ENCODE data around the gene HOTAIR. TPM values are rescaled to one million over a fixed set of nuclear protein-coding genes. Genes with fewer than 3 reads are reported as not detected.

HOTAIR gene
- total and polyA plus RNA-seq, 2 donors (not counting 1 experiment from before 2014, with no cell fraction given), result not detected

- Histone ChIP-seq H3K27ac (ENCODE audit: insufficient read depth, low read length) (no peak overlapping the region), H3K9me3 (ENCODE audit: control insufficient read depth, insufficient read depth, low read depth, low read length) (no peaks in the 10 kb centered on the region), H4K20me1 (ENCODE audit: control insufficient read depth, extremely low read depth, insufficient read depth, low read length) (no peaks in the 10 kb centered on the region), H3K27me3 (ENCODE audit: control insufficient read depth, insufficient read depth, low read length) (peaks cover 89% of the 10 kb centered on the region), H3K9ac (ENCODE audit: insufficient read depth, low read length) (no peak overlapping the region), H3K79me2 (ENCODE audit: control insufficient read depth, insufficient read depth, low read length) (no peaks in the 10 kb centered on the region), H3K4me3 (replicated peaks in 1 of 4; ENCODE audit: control extremely low read depth in 1 of 4, insufficient read depth in 1 of 4, low read depth in 3 of 4, low read length in 4 of 4) (no peak overlapping the region), H2AFZ (ENCODE audit: low read length) (no peak overlapping the region), H3K36me3 (ENCODE audit: control insufficient read depth, insufficient read depth, low read length) (no peaks in the 10 kb centered on the region), H3K4me1 (ENCODE audit: control insufficient read depth, extremely low read depth, insufficient read depth, low read length) (no peaks in the 10 kb centered on the region), H3K4me2 (ENCODE audit: extremely low read depth, insufficient read depth, low read length) (no peak overlapping the region)
- no peak for TF ChIP-seq CTCF (conservative IDR thresholded peaks at IDR 0.05 in 1 of 2, IDR thresholded peaks at IDR 0.05 in 1 of 2; ENCODE audit: low read depth in 1 of 2, low read length in 2 of 2)
- no peak for TF ChIP-seq EZH2 (IDR thresholded peaks at IDR 0.05; ENCODE audit: low read length, missing control alignments)
- DNase-seq (ENCODE audit: low read depth in 2 of 2), result no peak
Measured at GRCh38 chr12:53972152-53972702, 2.5 kb downstream of the HOTAIR start.

GRCh38 chr12:53971686-53972085, 3.1 kb downstream of the HOTAIR start:
- H3K4me2 ChIP-seq (ENCODE audit: extremely low read depth, insufficient read depth, low read length), result no peak overlapping the region
- no peak overlapping the region for H3K27ac ChIP-seq (ENCODE audit: insufficient read depth, low read length)
- H3K27me3 ChIP-seq (ENCODE audit: control insufficient read depth, insufficient read depth, low read length), result peaks cover 90% of the 10 kb centered on the region
- no peak overlapping the region for H3K9ac ChIP-seq (ENCODE audit: insufficient read depth, low read length)
- no peaks in the 10 kb centered on the region for H3K36me3 ChIP-seq (ENCODE audit: control insufficient read depth, insufficient read depth, low read length)
- no peak overlapping the region for H2AFZ ChIP-seq (ENCODE audit: low read length)
- no peaks in the 10 kb centered on the region for H3K9me3 ChIP-seq (ENCODE audit: control insufficient read depth, insufficient read depth, low read depth, low read length)
- no peaks in the 10 kb centered on the region for H3K4me1 ChIP-seq (ENCODE audit: control insufficient read depth, extremely low read depth, insufficient read depth, low read length)
- H4K20me1 ChIP-seq (ENCODE audit: control insufficient read depth, extremely low read depth, insufficient read depth, low read length), result no peaks in the 10 kb centered on the region
- DNase-seq (ENCODE audit: low read depth in 2 of 2), result no peak
- H3K4me3 ChIP-seq (replicated peaks in 1 of 4; ENCODE audit: control extremely low read depth in 1 of 4, insufficient read depth in 1 of 4, low read depth in 3 of 4, low read length in 4 of 4), result no peak overlapping the region
- TF ChIP-seq CTCF (conservative IDR thresholded peaks at IDR 0.05 in 1 of 2, IDR thresholded peaks at IDR 0.05 in 1 of 2; ENCODE audit: low read depth in 1 of 2, low read length in 2 of 2) (no peak), EZH2 (IDR thresholded peaks at IDR 0.05; ENCODE audit: low read length, missing control alignments) (no peak)
- H3K79me2 ChIP-seq (ENCODE audit: control insufficient read depth, insufficient read depth, low read length), result no peaks in the 10 kb centered on the region

- H3K4me2 ChIP-seq (ENCODE audit: extremely low read depth, insufficient read depth, low read length), result no peak overlapping the region
- peaks cover 90% of the 10 kb centered on the region for H3K27me3 ChIP-seq (ENCODE audit: control insufficient read depth, insufficient read depth, low read length)
- no peak overlapping the region for H3K9ac ChIP-seq (ENCODE audit: insufficient read depth, low read length)
- no peaks in the 10 kb centered on the region for H3K9me3 ChIP-seq (ENCODE audit: control insufficient read depth, insufficient read depth, low read depth, low read length)
- H2AFZ ChIP-seq (ENCODE audit: low read length), result no peak overlapping the region
- H3K36me3 ChIP-seq (ENCODE audit: control insufficient read depth, insufficient read depth, low read length), result no peaks in the 10 kb centered on the region
- no peak overlapping the region for H3K27ac ChIP-seq (ENCODE audit: insufficient read depth, low read length)
- no peaks in the 10 kb centered on the region for H4K20me1 ChIP-seq (ENCODE audit: control insufficient read depth, extremely low read depth, insufficient read depth, low read length)
- no peaks in the 10 kb centered on the region for H3K4me1 ChIP-seq (ENCODE audit: control insufficient read depth, extremely low read depth, insufficient read depth, low read length)
- H3K79me2 ChIP-seq (ENCODE audit: control insufficient read depth, insufficient read depth, low read length), result no peaks in the 10 kb centered on the region
- no peak for DNase-seq (ENCODE audit: low read depth in 2 of 2)
- no peak overlapping the region for H3K4me3 ChIP-seq (replicated peaks in 1 of 4; ENCODE audit: control extremely low read depth in 1 of 4, insufficient read depth in 1 of 4, low read depth in 3 of 4, low read length in 4 of 4)
- TF ChIP-seq CTCF (conservative IDR thresholded peaks at IDR 0.05 in 1 of 2, IDR thresholded peaks at IDR 0.05 in 1 of 2; ENCODE audit: low read depth in 1 of 2, low read length in 2 of 2) (no peak), EZH2 (IDR thresholded peaks at IDR 0.05; ENCODE audit: low read length, missing control alignments) (no peak)
Measured at GRCh38 chr12:53971129-53971528, 3.6 kb downstream of the HOTAIR start.
